WI38 (cell line): ENCODE data around the gene IL2RA.

ENCODE experiments used
- H3K4me3 ChIP-seq: 2 replicates; pipeline ENCODE4 v1.5.1; 2011; ENCODE audit warnings: low read depth, mild to moderate bottlenecking, control low read depth, low read length
- CTCF ChIP-seq: IDR thresholded peaks from 2 replicates; pipeline ENCODE4 v1.5.1; 2012; ENCODE audit warnings: low read depth, mild to moderate bottlenecking, control low read depth, low read length

The IL2RA gene

GRCh38 chr10:6080417-6080973, 18.3 kb upstream of the IL2RA start:
- no peak for TF ChIP-seq CTCF
- H3K4me3 ChIP-seq, result no peak overlapping the region

GRCh38 chr10:6079044-6079443, 16.9 kb upstream of the IL2RA start:
- no peak overlapping the region for H3K4me3 ChIP-seq
- no peak for TF ChIP-seq CTCF

- no peak overlapping the region for H3K4me3 ChIP-seq
- no peak for TF ChIP-seq CTCF
These were observed 15.0 kb upstream of the IL2RA start for GRCh38 chr10:6077071-6077675.

- no peak for TF ChIP-seq CTCF
- no peak overlapping the region for H3K4me3 ChIP-seq
These were observed 12.5 kb upstream of the IL2RA start for GRCh38 chr10:6074489-6075301.

- TF ChIP-seq CTCF, result no peak
- H3K4me3 ChIP-seq, result no peak overlapping the region
These were observed 10.2 kb upstream of the IL2RA start for GRCh38 chr10:6072215-6072934.

GRCh38 chr10:6071181-6072175, 9.3 kb upstream of the IL2RA start:
- no peak overlapping the region for H3K4me3 ChIP-seq
- no peak for TF ChIP-seq CTCF
